ENCODE results near the gene STX10. TPM values are rescaled to one million over a fixed set of nuclear protein-coding genes. Genes with fewer than 3 reads are reported as not detected.

Gene STX10
- total RNA-seq, 1 experiment from 2014 or later, result 43.6 TPM

GRCh38 chr19:13116282-13117175 lies 33.6 kb downstream of the STX10 start, which contains the start of gene TRMT1:
Gene TRMT1 (minus strand): TSS chr19:13116740. CDS start chr19:13116399, 341 bp downstream.
- CTCF ChIA-PET, result interaction anchor here (0.6 kb wide), 1 partner anchor 56 kb away, joined by 3 read pairs; no protein-coding TSS in a partner anchor
- Histone ChIP-seq H3K4me3 (ENCODE audit: low read depth in 2 of 2, low read length in 2 of 2) (peak within 1 kb of the TSS; percentile 90 to 92), H3K4me1 (ENCODE audit: control insufficient read depth, insufficient read depth, low read length) (peaks cover 26% of the 10 kb centered on the region), H3K9me3 (ENCODE audit: control insufficient read depth, insufficient read depth, low read depth, low read length) (no peaks in the 10 kb centered on the region), H3K36me3 (ENCODE audit: control insufficient read depth, insufficient read depth, low read length) (peaks cover 5% of the 10 kb centered on the region), H3K27ac (ENCODE audit: low read length) (peak within 1 kb of the TSS; percentile 91), H3K27me3 (ENCODE audit: control insufficient read depth, insufficient read depth, low read length) (no peaks in the 10 kb centered on the region)
- peak; percentile 86; the same call in 1 of the 2 replicates for TF ChIP-seq SIN3A (IDR thresholded peaks at IDR 0.05; ENCODE audit: borderline replicate concordance, insufficient read depth, low read depth, low read length)
- TF ChIP-seq TCF7L2 (IDR thresholded peaks at IDR 0.05; ENCODE audit: low read depth, low read length), result peak; percentile 47; the same call in 1 of the 2 replicates
- TF ChIP-seq CTCF (IDR thresholded peaks at IDR 0.05), result no peak
- 0 out of 4 replicates have a peak, but pooled peaks have one; percentile 6 to 31 for TF ChIP-seq REST (IDR thresholded peaks at IDR 0.05; ENCODE audit: insufficient read depth in 1 of 2, low read depth in 2 of 2, low read length in 1 of 2)
- peak; percentile 55 for TF ChIP-seq POLR2AphosphoS5 (IDR thresholded peaks at IDR 0.05; ENCODE audit: low read depth, low read length)
- POLR2A ChIA-PET, result interaction anchor here (0.7 kb wide), 1 partner anchor 121 kb away, joined by 3 read pairs; the partner anchor contains the start of gene NFIX
- in situ Hi-C loops (cut with HindIII; ENCODE audit: low pct_unique_long_range_greater_than_20kb, low sequenced_read_pairs) (no loop called here), intact Hi-C loops (cut with micrococcal nuclease; ENCODE audit: unreplicated experiment) (no loop called here)
- BruUV-seq (replicated peaks), result TSS peak; percentile 92
- DNase-seq (ENCODE audit: low read depth, low spot score), result peak; percentile 84
- peak; percentile 80 for ATAC-seq

- peaks cover 26% of the 10 kb centered on the region for H3K4me1 ChIP-seq (ENCODE audit: control insufficient read depth, insufficient read depth, low read length)
- intact Hi-C loops (cut with micrococcal nuclease; ENCODE audit: unreplicated experiment) (no loop called here), in situ Hi-C loops (cut with HindIII; ENCODE audit: low pct_unique_long_range_greater_than_20kb, low sequenced_read_pairs) (no loop called here)
- H3K36me3 ChIP-seq (ENCODE audit: control insufficient read depth, insufficient read depth, low read length), result peaks cover 5% of the 10 kb centered on the region
- H3K27ac ChIP-seq (ENCODE audit: low read length), result peak overlapping the region; percentile 91
- POLR2A ChIA-PET, result no interaction called here
- H3K4me3 ChIP-seq (ENCODE audit: low read depth in 2 of 2, low read length in 2 of 2), result peak overlapping the region; percentile 90 to 92
- H3K9me3 ChIP-seq (ENCODE audit: control insufficient read depth, insufficient read depth, low read depth, low read length), result no peaks in the 10 kb centered on the region
- no peaks in the 10 kb centered on the region for H3K27me3 ChIP-seq (ENCODE audit: control insufficient read depth, insufficient read depth, low read length)
- BruUV-seq (replicated peaks), result no TSS peak
- no peak for TF ChIP-seq TCF7L2 (IDR thresholded peaks at IDR 0.05; ENCODE audit: low read depth, low read length)
- no peak for TF ChIP-seq REST (IDR thresholded peaks at IDR 0.05; ENCODE audit: insufficient read depth in 1 of 2, low read depth in 2 of 2, low read length in 1 of 2)
- no peak for TF ChIP-seq POLR2AphosphoS5 (IDR thresholded peaks at IDR 0.05; ENCODE audit: low read depth, low read length)
- TF ChIP-seq CTCF (IDR thresholded peaks at IDR 0.05), result no peak
- no peak for TF ChIP-seq SIN3A (IDR thresholded peaks at IDR 0.05; ENCODE audit: borderline replicate concordance, insufficient read depth, low read depth, low read length)
- ATAC-seq (no peak), DNase-seq (ENCODE audit: low read depth, low spot score) (no peak)
- CTCF ChIA-PET, result no interaction called here
Observed at GRCh38 chr19:13115936-13116281, 34.3 kb downstream of the STX10 start.

Data from Panc1 (cell line).